GM12891 (cell line): Measurements from ENCODE around the gene KIAA1549.

ENCODE experiments used
- POLR2A ChIP-seq: IDR thresholded peaks from 2 replicates; pipeline ENCODE4 v1.6.1; 2011; ENCODE audit warnings: low read depth, low read length, control low read depth
- TAF1 ChIP-seq: IDR thresholded peaks from 2 replicates; pipeline ENCODE4 v1.6.1; 2011; ENCODE audit warnings: low read depth, low read length, control low read depth

- TF ChIP-seq POLR2A (no peak), TAF1 (no peak)
Observed at GRCh38 chr7:138814816-138815332, 166.3 kb downstream of the KIAA1549 start.
